NCI-H1092 treated with DMSO at 0.1 percent for 48 hours (cell line): Measurements from ENCODE around the gene MEIOSIN.

Source experiments
- DNase-seq: peaks from one replicate; lab custom pipeline; 2025; lab: John Stamatoyannopoulos, UW

Gene MEIOSIN

GRCh38 chr19:45765702-45766295, 32.6 kb downstream of the MEIOSIN start:
- no peak for DNase-seq

GRCh38 chr19:45766296-45766868, 33.1 kb downstream of the MEIOSIN start:
- no peak for DNase-seq

GRCh38 chr19:45766869-45767346, 33.7 kb downstream of the MEIOSIN start:
- DNase-seq = no peak

GRCh38 chr19:45767410-45767880, 34.2 kb downstream of the MEIOSIN start:
- no peak for DNase-seq

GRCh38 chr19:45767881-45768654, 34.8 kb downstream of the MEIOSIN start:
- no peak for DNase-seq

GRCh38 chr19:45768655-45768983, 35.4 kb downstream of the MEIOSIN start:
- no peak for DNase-seq

GRCh38 chr19:45768984-45769782, 35.9 kb downstream of the MEIOSIN start, which contains the start of gene SIX5:
Gene SIX5 (minus strand): TSS chr19:45769252. CDS start chr19:45768844, 408 bp downstream.
- DNase-seq = peak; percentile 71

- DNase-seq = no peak
These were observed 36.6 kb downstream of the MEIOSIN start for GRCh38 chr19:45769821-45770191.

- peak; percentile 93 for DNase-seq
These were observed 37.2 kb downstream of the MEIOSIN start for GRCh38 chr19:45770192-45771101.

- no peak for DNase-seq
These were observed 38.2 kb downstream of the MEIOSIN start for GRCh38 chr19:45771311-45771933.

- no peak for DNase-seq
These were observed 39.0 kb downstream of the MEIOSIN start for GRCh38 chr19:45772130-45772840.

- no peak for DNase-seq
These were observed 39.7 kb downstream of the MEIOSIN start for GRCh38 chr19:45772912-45773311.

GRCh38 chr19:45773384-45773783, 40.1 kb downstream of the MEIOSIN start:
- no peak for DNase-seq

- no peak for DNase-seq
These were observed 41.5 kb downstream of the MEIOSIN start for GRCh38 chr19:45774765-45775164.

- DNase-seq = no peak
These were observed 44.2 kb downstream of the MEIOSIN start for GRCh38 chr19:45777395-45777961.

GRCh38 chr19:45778010-45778661, 44.9 kb downstream of the MEIOSIN start:
- DNase-seq = no peak

- DNase-seq = peak; percentile 84
These were observed 46.2 kb downstream of the MEIOSIN start for GRCh38 chr19:45779231-45780145.

GRCh38 chr19:45780146-45780447, 46.9 kb downstream of the MEIOSIN start:
- no peak for DNase-seq
